WTC11 (cell line): ENCODE measurements around the gene GMEB2. TPM values are rescaled to one million over a fixed set of nuclear protein-coding genes. Genes with fewer than 3 reads are reported as not detected.
"Not testable (repeated sequence)": the region's sequence is repeated elsewhere in the genome, so short reads cannot be mapped to it uniquely, and the experiment has no call there.

Source experiments
- ATAC-seq: fragments of 200-7000 bp; cut with Tn5 transposase; 2 replicates; pipeline ENCODE4 v1.10.0; 2021; ENCODE audit warnings: mild to moderate bottlenecking, moderate library complexity
- CTCF ChIA-PET: fragments of 300-600 bp; sonication (Branson Sonifier 250); formaldehyde crosslinking; loops from one replicate; lab custom pipeline; 2021; ENCODE audit warnings: antibody characterized with exemption; lab: Charles Lee
- POLR2A ChIA-PET: fragments of 350-600 bp; sonication (Branson Sonifier 250); formaldehyde crosslinking; loops from one replicate; lab custom pipeline; 2021; ENCODE audit warnings: antibody characterized with exemption; lab: Charles Lee
- DNase-seq: peaks from one replicate; pipeline ENCODE4 v3.0.0; 2021; ENCODE audit warnings: low spot score
- H3K27ac Mint-ChIP-seq: 2 replicates; pipeline ENCODE4 v1.8.0; 2021; ENCODE audit warnings: mixed read lengths
- H3K27me3 Mint-ChIP-seq: 2 replicates; pipeline ENCODE4 v1.8.0; 2021; ENCODE audit warnings: low read depth, mild to moderate bottlenecking, moderate library complexity, mixed read lengths
- H3K36me3 Mint-ChIP-seq: 2 replicates; pipeline ENCODE4 v1.8.0; 2021; ENCODE audit warnings: mixed read lengths
- H3K4me1 Mint-ChIP-seq: 2 replicates; pipeline ENCODE4 v1.8.0; 2022; ENCODE audit warnings: mixed read lengths
- H3K4me3 Mint-ChIP-seq: 2 replicates; pipeline ENCODE4 v1.8.0; 2021; ENCODE audit warnings: mild to moderate bottlenecking, moderate library complexity, mixed read lengths
- H3K9me3 Mint-ChIP-seq: 2 replicates; pipeline ENCODE4 v1.8.0; 2021; ENCODE audit warnings: mixed read lengths
- ATF2 ChIP-seq: sonication (generic); formaldehyde crosslinking; IDR thresholded peaks from 2 replicates; pipeline ENCODE4 v1.8.1; 2022; ENCODE audit warnings: low read depth, missing genetic modification reagents, borderline replicate concordance
- CREM ChIP-seq: sonication (generic); formaldehyde crosslinking; IDR thresholded peaks from 2 replicates; pipeline ENCODE4 v1.8.1; 2022; ENCODE audit warnings: mild to moderate bottlenecking, missing genetic modification reagents, moderate library complexity
- ESRRA ChIP-seq: sonication (generic); formaldehyde crosslinking; IDR thresholded peaks from 2 replicates; pipeline ENCODE4 v1.8.1; 2022; ENCODE audit warnings: mild to moderate bottlenecking, missing genetic modification reagents, borderline replicate concordance
- ETV6 ChIP-seq: sonication (generic); formaldehyde crosslinking; IDR thresholded peaks from 2 replicates; pipeline ENCODE4 v1.8.1; 2022; ENCODE audit warnings: mild to moderate bottlenecking, missing genetic modification reagents
- GABPB1 ChIP-seq: sonication (generic); formaldehyde crosslinking; IDR thresholded peaks from 2 replicates; pipeline ENCODE4 v1.8.1; 2023; ENCODE audit warnings: mild to moderate bottlenecking, missing genetic modification reagents
- JAZF1 ChIP-seq: fragments of 250-450 bp; sonication (Bioruptor Pico); IDR thresholded peaks from 2 replicates; pipeline ENCODE4 v1.9.0; 2021; ENCODE audit warnings: moderate library complexity, mild to moderate bottlenecking, inconsistent platforms
- JUN ChIP-seq: sonication (generic); formaldehyde crosslinking; IDR thresholded peaks from 2 replicates; pipeline ENCODE4 v1.8.0; 2023; ENCODE audit warnings: mild to moderate bottlenecking, missing genetic modification reagents
- NFYB ChIP-seq: sonication (generic); formaldehyde crosslinking; conservative IDR thresholded peaks from 2 replicates; pipeline ENCODE4 v1.8.0; 2022; ENCODE audit warnings: low read depth, missing genetic modification reagents
- NR2C2 ChIP-seq: sonication (generic); formaldehyde crosslinking; IDR thresholded peaks from 2 replicates; pipeline ENCODE4 v1.8.0; 2022; ENCODE audit warnings: mild to moderate bottlenecking, missing genetic modification reagents
- NR3C1 ChIP-seq: sonication (generic); formaldehyde crosslinking; conservative IDR thresholded peaks from 2 replicates; pipeline ENCODE4 v1.8.1; 2023; ENCODE audit warnings: low read depth, mild to moderate bottlenecking, missing genetic modification reagents
- PRRX2 ChIP-seq: fragments of 250-450 bp; sonication (Bioruptor Pico); IDR thresholded peaks from 2 replicates; pipeline ENCODE4 v1.8.0; 2021; ENCODE audit warnings: mild to moderate bottlenecking
- RELA ChIP-seq: sonication (generic); formaldehyde crosslinking; IDR thresholded peaks from 2 replicates; pipeline ENCODE4 v1.8.1; 2022; ENCODE audit warnings: missing genetic modification reagents, mild to moderate bottlenecking, borderline replicate concordance
- SOX15 ChIP-seq: fragments of 250-450 bp; sonication (Bioruptor Pico); IDR thresholded peaks from 2 replicates; pipeline ENCODE4 v1.9.0; 2021; ENCODE audit warnings: mild to moderate bottlenecking
- TEAD4 ChIP-seq: sonication (generic); formaldehyde crosslinking; IDR thresholded peaks from 2 replicates; pipeline ENCODE4 v1.8.0; 2022; ENCODE audit warnings: mild to moderate bottlenecking, missing genetic modification reagents
- ZNF138 ChIP-seq: sonication (generic); formaldehyde crosslinking; conservative IDR thresholded peaks from 2 replicates; pipeline ENCODE4 v1.8.1; 2022; ENCODE audit warnings: mild to moderate bottlenecking, moderate library complexity, missing genetic modification reagents
- total RNA-seq: library from RNA; stranded (reverse); gene quantifications from 3 replicates; pipeline ENCODE4 v1.2.3, GENCODE V29; 2021
- TF ChIP-seq, protein P1 (sequence below): sonication (generic); formaldehyde crosslinking; IDR thresholded peaks from 2 replicates; pipeline ENCODE4 v1.8.1; 2022; ENCODE audit warnings: low read depth, mild to moderate bottlenecking, moderate library complexity, missing genetic modification reagents, borderline replicate concordance
- TF ChIP-seq, protein P2 (sequence below): sonication (generic); formaldehyde crosslinking; IDR thresholded peaks from 2 replicates; pipeline ENCODE4 v1.8.1; 2023; ENCODE audit warnings: mild to moderate bottlenecking, moderate library complexity, missing genetic modification reagents
- TF ChIP-seq, protein P3 (sequence below): fragments of 250-450 bp; sonication (Bioruptor Pico); IDR thresholded peaks from 2 replicates; pipeline ENCODE4 v1.9.0; 2021; ENCODE audit warnings: mild to moderate bottlenecking, borderline replicate concordance
- TF ChIP-seq, protein P4 (sequence below): fragments of 250-450 bp; sonication (Bioruptor Pico); IDR thresholded peaks from 2 replicates; pipeline ENCODE4 v1.8.0; 2021; ENCODE audit warnings: mild to moderate bottlenecking

Gene GMEB2
- total RNA-seq, 1 experiment from 2014 or later, result 14.8 TPM

GRCh38 chr20:63661108-63661507, 34.2 kb upstream of the GMEB2 start (continued):
- TF ChIP-seq, protein P1, sequence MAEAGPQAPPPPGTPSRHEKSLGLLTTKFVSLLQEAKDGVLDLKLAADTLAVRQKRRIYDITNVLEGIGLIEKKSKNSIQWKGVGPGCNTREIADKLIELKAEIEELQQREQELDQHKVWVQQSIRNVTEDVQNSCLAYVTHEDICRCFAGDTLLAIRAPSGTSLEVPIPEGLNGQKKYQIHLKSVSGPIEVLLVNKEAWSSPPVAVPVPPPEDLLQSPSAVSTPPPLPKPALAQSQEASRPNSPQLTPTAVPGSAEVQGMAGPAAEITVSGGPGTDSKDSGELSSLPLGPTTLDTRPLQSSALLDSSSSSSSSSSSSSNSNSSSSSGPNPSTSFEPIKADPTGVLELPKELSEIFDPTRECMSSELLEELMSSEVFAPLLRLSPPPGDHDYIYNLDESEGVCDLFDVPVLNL (CRISPR knock-in tag), result no peak
- TF ChIP-seq ZNF138 (CRISPR knock-in tag), result no peak
- TF ChIP-seq SOX15 (CRISPR knock-in tag), result no peak

GRCh38 chr20:63660622-63661021, 33.7 kb upstream of the GMEB2 start:
- Mint-ChIP-seq H3K36me3 (peaks cover 3% of the 10 kb centered on the region; the same call in 1 of the 2 replicates), H3K9me3 (no peaks in the 10 kb centered on the region), H3K4me3 (no peak overlapping the region; the same call in 1 of the 2 replicates), H3K27ac (no peak overlapping the region)
- no peak for ATAC-seq
- ChIA-PET POLR2A (no interaction called here), CTCF (no interaction called here)
- TF ChIP-seq NR3C1 (no peak), GABPB1 (CRISPR knock-in tag) (no peak), ESRRA (no peak), RELA (CRISPR knock-in tag) (no peak), NR2C2 (CRISPR knock-in tag) (no peak), ATF2 (no peak), ETV6 (CRISPR knock-in tag) (no peak), PRRX2 (CRISPR knock-in tag) (no peak), JAZF1 (CRISPR knock-in tag) (no peak), JUN (CRISPR knock-in tag) (no peak), SOX15 (CRISPR knock-in tag) (no peak), NFYB (CRISPR knock-in tag) (no peak), TEAD4 (CRISPR knock-in tag) (no peak), CREM (no peak)
- TF ChIP-seq, protein P2, sequence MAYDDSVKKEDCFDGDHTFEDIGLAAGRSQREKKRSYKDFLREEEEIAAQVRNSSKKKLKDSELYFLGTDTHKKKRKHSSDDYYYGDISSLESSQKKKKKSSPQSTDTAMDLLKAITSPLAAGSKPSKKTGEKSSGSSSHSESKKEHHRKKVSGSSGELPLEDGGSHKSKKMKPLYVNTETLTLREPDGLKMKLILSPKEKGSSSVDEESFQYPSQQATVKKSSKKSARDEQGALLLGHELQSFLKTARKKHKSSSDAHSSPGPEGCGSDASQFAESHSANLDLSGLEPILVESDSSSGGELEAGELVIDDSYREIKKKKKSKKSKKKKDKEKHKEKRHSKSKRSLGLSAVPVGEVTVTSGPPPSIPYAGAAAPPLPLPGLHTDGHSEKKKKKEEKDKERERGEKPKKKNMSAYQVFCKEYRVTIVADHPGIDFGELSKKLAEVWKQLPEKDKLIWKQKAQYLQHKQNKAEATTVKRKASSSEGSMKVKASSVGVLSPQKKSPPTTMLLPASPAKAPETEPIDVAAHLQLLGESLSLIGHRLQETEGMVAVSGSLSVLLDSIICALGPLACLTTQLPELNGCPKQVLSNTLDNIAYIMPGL (CRISPR knock-in tag), result no peak
- TF ChIP-seq, protein P3, sequence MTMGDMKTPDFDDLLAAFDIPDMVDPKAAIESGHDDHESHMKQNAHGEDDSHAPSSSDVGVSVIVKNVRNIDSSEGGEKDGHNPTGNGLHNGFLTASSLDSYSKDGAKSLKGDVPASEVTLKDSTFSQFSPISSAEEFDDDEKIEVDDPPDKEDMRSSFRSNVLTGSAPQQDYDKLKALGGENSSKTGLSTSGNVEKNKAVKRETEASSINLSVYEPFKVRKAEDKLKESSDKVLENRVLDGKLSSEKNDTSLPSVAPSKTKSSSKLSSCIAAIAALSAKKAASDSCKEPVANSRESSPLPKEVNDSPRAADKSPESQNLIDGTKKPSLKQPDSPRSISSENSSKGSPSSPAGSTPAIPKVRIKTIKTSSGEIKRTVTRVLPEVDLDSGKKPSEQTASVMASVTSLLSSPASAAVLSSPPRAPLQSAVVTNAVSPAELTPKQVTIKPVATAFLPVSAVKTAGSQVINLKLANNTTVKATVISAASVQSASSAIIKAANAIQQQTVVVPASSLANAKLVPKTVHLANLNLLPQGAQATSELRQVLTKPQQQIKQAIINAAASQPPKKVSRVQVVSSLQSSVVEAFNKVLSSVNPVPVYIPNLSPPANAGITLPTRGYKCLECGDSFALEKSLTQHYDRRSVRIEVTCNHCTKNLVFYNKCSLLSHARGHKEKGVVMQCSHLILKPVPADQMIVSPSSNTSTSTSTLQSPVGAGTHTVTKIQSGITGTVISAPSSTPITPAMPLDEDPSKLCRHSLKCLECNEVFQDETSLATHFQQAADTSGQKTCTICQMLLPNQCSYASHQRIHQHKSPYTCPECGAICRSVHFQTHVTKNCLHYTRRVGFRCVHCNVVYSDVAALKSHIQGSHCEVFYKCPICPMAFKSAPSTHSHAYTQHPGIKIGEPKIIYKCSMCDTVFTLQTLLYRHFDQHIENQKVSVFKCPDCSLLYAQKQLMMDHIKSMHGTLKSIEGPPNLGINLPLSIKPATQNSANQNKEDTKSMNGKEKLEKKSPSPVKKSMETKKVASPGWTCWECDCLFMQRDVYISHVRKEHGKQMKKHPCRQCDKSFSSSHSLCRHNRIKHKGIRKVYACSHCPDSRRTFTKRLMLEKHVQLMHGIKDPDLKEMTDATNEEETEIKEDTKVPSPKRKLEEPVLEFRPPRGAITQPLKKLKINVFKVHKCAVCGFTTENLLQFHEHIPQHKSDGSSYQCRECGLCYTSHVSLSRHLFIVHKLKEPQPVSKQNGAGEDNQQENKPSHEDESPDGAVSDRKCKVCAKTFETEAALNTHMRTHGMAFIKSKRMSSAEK (CRISPR knock-in tag), result no peak
- TF ChIP-seq, protein P4, sequence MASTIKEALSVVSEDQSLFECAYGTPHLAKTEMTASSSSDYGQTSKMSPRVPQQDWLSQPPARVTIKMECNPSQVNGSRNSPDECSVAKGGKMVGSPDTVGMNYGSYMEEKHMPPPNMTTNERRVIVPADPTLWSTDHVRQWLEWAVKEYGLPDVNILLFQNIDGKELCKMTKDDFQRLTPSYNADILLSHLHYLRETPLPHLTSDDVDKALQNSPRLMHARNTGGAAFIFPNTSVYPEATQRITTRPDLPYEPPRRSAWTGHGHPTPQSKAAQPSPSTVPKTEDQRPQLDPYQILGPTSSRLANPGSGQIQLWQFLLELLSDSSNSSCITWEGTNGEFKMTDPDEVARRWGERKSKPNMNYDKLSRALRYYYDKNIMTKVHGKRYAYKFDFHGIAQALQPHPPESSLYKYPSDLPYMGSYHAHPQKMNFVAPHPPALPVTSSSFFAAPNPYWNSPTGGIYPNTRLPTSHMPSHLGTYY (CRISPR knock-in tag), result no peak
- TF ChIP-seq, all 79 proteins: peak for 0
- Mint-ChIP-seq H3K4me1 (peaks cover 12% of the 10 kb centered on the region), H3K27me3 (no peaks in the 10 kb centered on the region)
- no peak for DNase-seq

DNA sequence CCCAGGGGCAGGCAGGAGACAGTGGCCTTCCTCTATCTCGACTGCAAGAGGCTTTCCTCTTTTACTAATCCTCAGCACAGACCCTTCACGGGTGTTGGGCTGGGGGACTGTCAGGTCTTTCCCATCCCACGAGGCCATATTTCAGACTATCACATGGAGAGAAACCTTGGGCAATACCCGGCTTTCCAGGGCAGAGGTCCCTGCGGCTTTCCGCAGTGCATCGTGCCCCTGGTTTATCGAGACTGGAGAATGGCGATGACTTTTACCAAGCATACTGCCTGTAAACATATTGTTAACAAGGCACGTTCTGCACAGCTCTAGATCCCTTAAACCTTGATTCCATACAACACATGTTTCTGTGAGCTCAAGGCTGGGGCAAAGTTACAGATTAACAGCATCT, 33.3 kb upstream of the GMEB2 start:
- Mint-ChIP-seq H3K4me1 (peaks cover 12% of the 10 kb centered on the region), H3K4me3 (peak overlapping the region; percentile 89)
- ATAC-seq, DNase-seq, CTCF ChIA-PET, H3K9me3 Mint-ChIP-seq, H3K36me3 Mint-ChIP-seq, POLR2A ChIA-PET, H3K27me3 Mint-ChIP-seq, H3K27ac Mint-ChIP-seq: not testable (repeated sequence)
